GM12865 (cell line): ENCODE data around the gene ARHGEF17.

Source experiments
- DNase-seq: peaks from one replicate; pipeline ENCODE4 v3.0.0; 2010; ENCODE audit warnings: low read depth
- H3K4me3 ChIP-seq: 2 replicates; pipeline ENCODE4 v1.5.1; 2011; ENCODE audit warnings: mild to moderate bottlenecking, low read depth, low read length, control low read depth
- TF ChIP-seq, protein P1 (sequence below): IDR thresholded peaks from 2 replicates; pipeline ENCODE4 v1.5.1; 2011; ENCODE audit warnings: low read length, control low read depth, low read depth, inconsistent platforms; ENCODE audit not compliant: insufficient read depth; ENCODE audit errors: missing control alignments

The ARHGEF17 gene

DNA sequence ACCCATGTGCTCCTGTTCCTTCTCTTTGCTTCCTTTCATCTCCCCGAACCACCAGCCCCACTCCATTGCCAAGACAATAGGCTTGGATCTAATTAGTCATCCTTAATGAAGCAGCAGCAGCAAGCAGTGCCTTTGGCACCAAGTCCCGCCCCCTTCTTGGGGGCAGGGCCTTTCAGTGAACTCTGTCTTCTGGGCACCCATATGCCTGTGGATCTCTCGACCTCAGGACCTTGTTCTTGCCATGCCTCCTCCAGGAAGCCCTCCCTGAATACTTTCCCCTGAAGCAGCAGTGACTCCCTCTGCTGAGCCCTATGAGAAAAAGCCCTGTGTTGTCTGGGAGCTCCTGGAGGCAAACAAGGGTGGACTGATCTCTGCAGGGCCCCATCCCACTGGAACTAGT, 32.1 kb downstream of the ARHGEF17 start:
- TF ChIP-seq, protein P1, sequence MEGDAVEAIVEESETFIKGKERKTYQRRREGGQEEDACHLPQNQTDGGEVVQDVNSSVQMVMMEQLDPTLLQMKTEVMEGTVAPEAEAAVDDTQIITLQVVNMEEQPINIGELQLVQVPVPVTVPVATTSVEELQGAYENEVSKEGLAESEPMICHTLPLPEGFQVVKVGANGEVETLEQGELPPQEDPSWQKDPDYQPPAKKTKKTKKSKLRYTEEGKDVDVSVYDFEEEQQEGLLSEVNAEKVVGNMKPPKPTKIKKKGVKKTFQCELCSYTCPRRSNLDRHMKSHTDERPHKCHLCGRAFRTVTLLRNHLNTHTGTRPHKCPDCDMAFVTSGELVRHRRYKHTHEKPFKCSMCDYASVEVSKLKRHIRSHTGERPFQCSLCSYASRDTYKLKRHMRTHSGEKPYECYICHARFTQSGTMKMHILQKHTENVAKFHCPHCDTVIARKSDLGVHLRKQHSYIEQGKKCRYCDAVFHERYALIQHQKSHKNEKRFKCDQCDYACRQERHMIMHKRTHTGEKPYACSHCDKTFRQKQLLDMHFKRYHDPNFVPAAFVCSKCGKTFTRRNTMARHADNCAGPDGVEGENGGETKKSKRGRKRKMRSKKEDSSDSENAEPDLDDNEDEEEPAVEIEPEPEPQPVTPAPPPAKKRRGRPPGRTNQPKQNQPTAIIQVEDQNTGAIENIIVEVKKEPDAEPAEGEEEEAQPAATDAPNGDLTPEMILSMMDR: no peak
- H3K4me3 ChIP-seq: no peak overlapping the region
- no peak for DNase-seq

DNA sequence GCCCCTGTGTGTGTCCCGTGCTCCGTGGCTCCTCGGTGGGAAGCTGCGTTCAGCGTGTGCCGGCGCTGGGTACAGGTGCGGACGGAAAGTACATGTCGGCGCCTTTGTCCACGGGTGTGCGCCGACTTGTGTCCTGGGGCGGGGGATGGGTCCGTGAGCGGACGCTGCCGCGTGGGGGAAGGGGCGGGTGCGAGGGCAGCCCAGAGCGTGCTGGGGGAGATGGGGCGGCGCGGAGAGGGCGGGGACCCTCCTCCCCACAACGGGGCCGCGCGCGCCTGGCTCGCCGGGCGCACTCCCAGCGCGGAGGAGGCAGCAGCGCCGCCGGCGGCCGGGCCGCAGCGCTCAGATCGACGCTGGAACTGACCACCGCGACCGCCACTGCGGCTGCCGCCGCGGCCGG, 34.6 kb downstream of the ARHGEF17 start:
- TF ChIP-seq, protein P1: no peak
- DNase-seq: no peak
- H3K4me3 ChIP-seq: no peak overlapping the region

DNA sequence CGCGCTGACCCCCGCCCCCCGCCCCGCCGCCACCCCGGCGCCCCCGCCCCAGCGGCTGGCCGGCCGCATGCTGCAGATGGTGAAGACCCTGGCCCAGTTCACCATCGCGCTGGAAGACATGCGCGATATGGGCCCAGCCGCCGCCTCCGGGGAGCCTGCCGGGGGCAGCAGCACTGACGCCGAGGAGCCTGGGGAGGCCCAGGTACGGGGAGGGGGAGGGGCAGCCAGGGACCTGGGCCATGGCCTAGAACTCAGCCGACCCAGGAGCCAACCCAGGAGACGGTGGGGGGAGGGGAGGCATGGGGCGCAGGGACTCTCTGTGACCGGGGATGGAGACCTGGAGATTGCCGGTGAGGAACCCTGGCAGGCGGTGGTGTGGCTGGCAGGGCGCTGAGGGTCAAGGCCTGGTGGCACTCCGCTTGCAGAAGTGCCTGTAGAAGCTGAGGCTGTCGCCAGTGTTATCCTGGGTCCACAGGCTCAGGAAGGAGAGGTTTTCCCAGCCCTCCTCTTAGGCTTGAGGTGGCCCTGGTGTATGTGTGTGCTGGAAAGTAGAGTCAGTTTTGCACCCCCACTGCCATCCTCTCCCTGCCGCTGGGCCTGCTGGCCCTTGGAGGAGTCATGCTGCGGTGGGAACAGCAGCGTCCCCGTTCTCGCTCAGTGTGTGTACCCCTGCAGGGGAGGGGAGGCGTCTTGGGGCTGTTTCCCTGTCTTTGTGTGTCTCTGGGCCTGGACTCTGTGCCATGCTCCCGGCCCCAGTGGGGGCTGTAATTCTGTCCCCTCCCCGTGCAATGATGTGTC, 35.2 kb downstream of the ARHGEF17 start:
- DNase-seq: no peak
- TF ChIP-seq, protein P1: no peak
- no peak overlapping the region for H3K4me3 ChIP-seq

DNA sequence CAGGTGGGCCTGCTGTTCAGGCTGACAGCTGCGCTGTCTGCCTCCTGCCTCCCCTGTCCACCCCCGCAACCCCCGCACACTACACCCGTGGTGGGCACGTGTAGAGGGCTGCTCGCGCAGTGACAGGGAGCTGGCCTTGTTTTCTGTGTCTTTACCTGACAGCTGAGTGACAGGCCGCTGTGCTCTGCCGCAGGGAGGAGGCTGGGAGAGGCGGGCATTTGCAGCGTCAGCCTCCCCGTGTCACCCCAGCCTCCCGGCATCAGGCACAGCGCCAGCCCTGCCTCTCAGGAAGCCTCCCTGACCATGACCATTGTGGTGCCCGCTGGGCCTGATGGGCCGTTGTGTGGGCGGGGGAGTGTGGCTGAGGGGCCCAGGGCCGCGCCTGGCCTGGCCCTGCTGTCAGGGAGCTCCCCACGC, 36.1 kb downstream of the ARHGEF17 start:
- H3K4me3 ChIP-seq: no peak overlapping the region
- DNase-seq: no peak
- TF ChIP-seq, protein P1: no peak

DNA sequence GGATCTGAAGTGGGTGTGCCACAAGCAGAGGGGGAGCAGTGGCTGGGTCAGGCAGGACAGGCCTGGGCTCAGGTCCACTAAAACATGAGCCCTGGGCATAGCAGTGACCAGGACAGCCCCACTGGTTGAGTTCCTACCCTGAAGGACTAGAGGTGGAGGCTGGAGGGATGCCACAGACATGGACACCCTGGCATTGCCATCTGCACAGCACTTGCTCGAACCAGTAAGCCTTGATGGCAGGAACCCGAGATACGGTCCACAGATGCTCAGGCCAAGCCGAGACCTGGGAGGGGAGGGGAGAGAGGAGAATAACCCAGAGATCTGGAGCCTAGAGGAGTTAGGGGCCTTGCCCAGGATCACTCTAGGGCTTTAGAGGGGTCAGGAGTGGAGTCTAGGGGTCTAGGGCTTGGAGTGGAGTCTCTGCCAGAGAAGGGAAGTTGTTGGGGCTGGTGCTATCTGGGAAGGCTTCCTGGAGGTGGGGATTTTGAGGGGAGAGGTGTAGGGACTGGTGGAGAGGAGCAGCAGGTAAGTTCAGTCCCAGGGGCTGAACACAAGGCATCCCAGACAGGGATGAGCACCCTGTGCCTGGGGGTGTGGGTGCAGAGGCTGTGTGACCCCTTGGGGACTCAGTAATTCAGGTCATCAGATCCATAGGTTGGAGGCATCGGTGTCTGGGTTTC, 37.5 kb downstream of the ARHGEF17 start:
- DNase-seq: no peak
- no peak overlapping the region for H3K4me3 ChIP-seq
- TF ChIP-seq, protein P1: no peak

DNA sequence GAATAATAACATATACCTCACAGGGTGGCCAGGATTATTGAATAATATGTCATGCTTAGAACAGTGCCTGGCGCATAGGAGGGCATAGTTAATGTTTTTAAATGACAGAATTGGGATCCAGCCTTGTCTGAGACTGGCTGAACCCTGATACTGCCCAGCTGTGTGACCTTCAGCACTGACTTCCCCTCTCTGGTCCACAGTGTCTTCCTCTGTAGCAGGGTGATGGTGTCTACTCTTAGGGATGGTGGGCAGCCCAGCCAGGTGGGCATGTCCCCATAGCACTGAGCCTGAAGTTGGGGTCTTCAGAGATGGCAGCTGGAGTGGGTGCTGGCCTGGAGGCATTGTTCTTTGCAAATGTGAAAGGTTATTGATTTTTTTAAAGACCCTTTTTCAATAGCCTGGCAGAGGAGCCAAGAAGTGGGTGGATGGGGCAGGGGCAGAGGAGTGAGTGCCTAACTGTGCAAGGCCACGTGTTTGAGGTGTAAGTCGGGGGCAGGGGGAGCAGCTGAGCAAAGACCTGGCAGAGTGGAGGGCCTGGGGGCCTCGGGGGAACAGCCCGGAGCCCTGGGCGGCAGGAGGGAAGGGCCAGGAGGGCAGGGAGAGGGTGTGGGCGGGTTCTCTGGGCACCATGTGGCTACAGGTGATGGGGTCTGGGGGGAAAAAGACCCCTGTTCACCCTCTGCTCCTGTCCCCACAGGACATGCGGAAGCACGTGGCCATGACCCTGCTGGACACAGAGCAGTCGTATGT, 38.3 kb downstream of the ARHGEF17 start:
- no peak overlapping the region for H3K4me3 ChIP-seq
- DNase-seq: no peak
- TF ChIP-seq, protein P1: no peak
